Activated CD8-positive, alpha-beta memory T cell treated with anti-CD3 and anti-CD28 coated beads, Interleukin-2, amount 50 U/mL, for 24 hours (primary cell): ENCODE measurements around the gene ATP2B1.

ENCODE experiments used
- DNase-seq: peaks from one replicate; pipeline ENCODE4 v3.0.0-alpha.2; 2020; ENCODE audit errors: extremely low read depth

Gene ATP2B1

GRCh38 chr12:89542912-89543592 is 165.6 kb downstream of the ATP2B1 start:
- DNase-seq: no peak

GRCh38 chr12:89542236-89542635 is 166.4 kb downstream of the ATP2B1 start:
- DNase-seq: no peak

GRCh38 chr12:89540586-89540985 is 168.1 kb downstream of the ATP2B1 start:
- DNase-seq: no peak

- DNase-seq: no peak
Observed at GRCh38 chr12:89539426-89540223, 169.0 kb downstream of the ATP2B1 start.

GRCh38 chr12:89538897-89539296 is 169.7 kb downstream of the ATP2B1 start:
- DNase-seq: no peak
